ENCODE results near the gene STAB1.

STAB1 gene

GRCh38 chr3:52536369-52537164 is 41.4 kb downstream of the STAB1 start, which contains the start of gene UQCC5:
TSS of gene UQCC5 (plus strand) at chr3:52536605. CDS start at chr3:52536756, 151 bp downstream.
- DNase-seq (ENCODE audit: low spot score), result peak; percentile 100

GRCh38 chr3:52537165-52537620 is 42.1 kb downstream of the STAB1 start:
- DNase-seq (ENCODE audit: low spot score), result no peak

GRCh38 chr3:52537726-52538421 is 42.7 kb downstream of the STAB1 start:
- DNase-seq (ENCODE audit: low spot score), result no peak

GRCh38 chr3:52539010-52539653 is 44.0 kb downstream of the STAB1 start:
- no peak for DNase-seq (ENCODE audit: low spot score)

GRCh38 chr3:52541050-52541449 is 45.9 kb downstream of the STAB1 start:
- no peak for DNase-seq (ENCODE audit: low spot score)

- no peak for DNase-seq (ENCODE audit: low spot score)
Measured at GRCh38 chr3:52544937-52545336, 49.8 kb downstream of the STAB1 start.

GRCh38 chr3:52546111-52546901 is 51.2 kb downstream of the STAB1 start:
- DNase-seq (ENCODE audit: low spot score), result no peak

GRCh38 chr3:52547143-52547542 is 52.0 kb downstream of the STAB1 start:
- no peak for DNase-seq (ENCODE audit: low spot score)

- no peak for DNase-seq (ENCODE audit: low spot score)
Measured at GRCh38 chr3:52551118-52551517, 56.0 kb downstream of the STAB1 start.

GRCh38 chr3:52552089-52552488 is 57.0 kb downstream of the STAB1 start:
- DNase-seq (ENCODE audit: low spot score), result no peak

GRCh38 chr3:52554026-52554755 is 59.1 kb downstream of the STAB1 start:
- DNase-seq (ENCODE audit: low spot score), result no peak

GRCh38 chr3:52555056-52555455 is 59.9 kb downstream of the STAB1 start:
- DNase-seq (ENCODE audit: low spot score), result no peak

- no peak for DNase-seq (ENCODE audit: low spot score)
Measured at GRCh38 chr3:52557011-52557960, 62.1 kb downstream of the STAB1 start.

GRCh38 chr3:52558436-52558835 is 63.3 kb downstream of the STAB1 start:
- DNase-seq (ENCODE audit: low spot score), result no peak

- DNase-seq (ENCODE audit: low spot score), result no peak
Measured at GRCh38 chr3:52561028-52561747, 66.0 kb downstream of the STAB1 start.

GRCh38 chr3:52563984-52564383 is 68.8 kb downstream of the STAB1 start:
- no peak for DNase-seq (ENCODE audit: low spot score)

- DNase-seq (ENCODE audit: low spot score), result no peak
Measured at GRCh38 chr3:52568069-52568468, 72.9 kb downstream of the STAB1 start.

GRCh38 chr3:52570076-52570475 is 74.9 kb downstream of the STAB1 start:
- no peak for DNase-seq (ENCODE audit: low spot score)

GRCh38 chr3:52572221-52572620 is 77.1 kb downstream of the STAB1 start:
- DNase-seq (ENCODE audit: low spot score), result no peak

Data from AG20443 (cell line).